Thoracic aorta (tissue), 2 donors: Measurements from ENCODE around the gene CCR3. TPM values are rescaled to one million over a fixed set of nuclear protein-coding genes. Genes with fewer than 3 reads are reported as not detected.

Source experiments
- ATAC-seq: fragments of 150-250 bp; one replicate; pipeline ENCODE4 v1.8.0; 2017; ENCODE audit warnings: low read depth; ENCODE audit not compliant: insufficient number of reproducible peaks, low FRiP score
- DNase-seq: peaks from one replicate; pipeline ENCODE4 v3.0.0-alpha.2; 2020; ENCODE audit warnings: low spot score
- H3K27ac ChIP-seq, 2 donors: fragments of 200-600 bp; sonication (generic); 1 replicate in 1 of 2; 2 replicates in 1 of 2; pipeline ENCODE4 v1.5.1; 2016; ENCODE audit warnings: mild to moderate bottlenecking in 2 of 2, moderate library complexity in 2 of 2
- H3K27me3 ChIP-seq: fragments of 200-600 bp; sonication (generic); replicated peaks from 2 replicates; pipeline ENCODE4 v1.6.0; 2016; ENCODE audit warnings: mild to moderate bottlenecking; ENCODE audit not compliant: insufficient read depth
- H3K36me3 ChIP-seq: fragments of 200-600 bp; sonication (generic); one replicate; pipeline ENCODE4 v1.5.1; 2016
- H3K4me1 ChIP-seq, 2 donors: fragments of 200-600 bp; sonication (generic); 1 replicate in 1 of 2; 2 replicates in 1 of 2; pipeline versions ENCODE4 v1.5.1 to v1.6.0; 2016; ENCODE audit warnings: low read depth in 2 of 2, mild to moderate bottlenecking in 1 of 2; ENCODE audit not compliant: control insufficient read depth in 1 of 2
- H3K4me3 ChIP-seq: fragments of 200-600 bp; sonication (generic); 2 replicates; pipeline ENCODE4 v1.5.1; 2016; ENCODE audit warnings: mild to moderate bottlenecking
- H3K9me3 ChIP-seq: fragments of 200-600 bp; sonication (generic); 2 replicates; pipeline ENCODE4 v1.5.1; 2016
- total RNA-seq, 2 donors: library from RNA; depleted of rRNA; stranded (reverse); fragments of >200 nt; gene quantifications; one replicate each; pipeline versions ENCODE4 v1.1.0 to v1.2.3, GENCODE V29; 2016
- TF ChIP-seq, protein P1 (sequence below): fragments of 200-600 bp; sonication (generic); IDR thresholded peaks from one replicate; pipeline ENCODE4 v1.5.1; 2019; ENCODE audit warnings: antibody characterized with exemption

The CCR3 gene
- total RNA-seq, 2 donors from 2014 or later, result not detected

DNA sequence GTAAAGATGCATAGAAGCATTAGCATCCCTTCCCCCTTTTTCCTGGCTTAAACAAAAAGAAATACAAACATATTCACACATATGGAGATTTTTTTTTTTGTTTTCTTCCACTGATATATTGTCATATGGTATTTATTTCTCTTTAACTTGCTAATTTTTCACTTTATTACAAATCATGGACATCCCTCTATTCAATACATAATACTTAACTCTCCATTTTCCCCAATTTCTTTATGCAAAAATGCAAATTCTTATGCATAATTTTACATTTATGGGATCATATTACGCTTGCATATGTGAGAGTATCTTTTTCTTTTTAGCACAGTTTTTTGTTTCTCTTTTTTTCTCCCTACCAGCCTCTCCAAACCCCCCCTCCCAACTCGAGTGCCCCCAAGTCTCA, 48.8 kb downstream of the CCR3 start:
- H3K27ac ChIP-seq, result no peak overlapping the region
- H3K27me3 ChIP-seq, result no peaks in the 10 kb centered on the region
- H3K4me3 ChIP-seq, result no peak overlapping the region
- TF ChIP-seq, protein P1, sequence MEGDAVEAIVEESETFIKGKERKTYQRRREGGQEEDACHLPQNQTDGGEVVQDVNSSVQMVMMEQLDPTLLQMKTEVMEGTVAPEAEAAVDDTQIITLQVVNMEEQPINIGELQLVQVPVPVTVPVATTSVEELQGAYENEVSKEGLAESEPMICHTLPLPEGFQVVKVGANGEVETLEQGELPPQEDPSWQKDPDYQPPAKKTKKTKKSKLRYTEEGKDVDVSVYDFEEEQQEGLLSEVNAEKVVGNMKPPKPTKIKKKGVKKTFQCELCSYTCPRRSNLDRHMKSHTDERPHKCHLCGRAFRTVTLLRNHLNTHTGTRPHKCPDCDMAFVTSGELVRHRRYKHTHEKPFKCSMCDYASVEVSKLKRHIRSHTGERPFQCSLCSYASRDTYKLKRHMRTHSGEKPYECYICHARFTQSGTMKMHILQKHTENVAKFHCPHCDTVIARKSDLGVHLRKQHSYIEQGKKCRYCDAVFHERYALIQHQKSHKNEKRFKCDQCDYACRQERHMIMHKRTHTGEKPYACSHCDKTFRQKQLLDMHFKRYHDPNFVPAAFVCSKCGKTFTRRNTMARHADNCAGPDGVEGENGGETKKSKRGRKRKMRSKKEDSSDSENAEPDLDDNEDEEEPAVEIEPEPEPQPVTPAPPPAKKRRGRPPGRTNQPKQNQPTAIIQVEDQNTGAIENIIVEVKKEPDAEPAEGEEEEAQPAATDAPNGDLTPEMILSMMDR, result no peak
- ATAC-seq (no peak), DNase-seq (no peak)
- no peaks in the 10 kb centered on the region for H3K9me3 ChIP-seq
- H3K4me1 ChIP-seq, result no peaks in the 10 kb centered on the region
- H3K36me3 ChIP-seq, result no peaks in the 10 kb centered on the region

DNA sequence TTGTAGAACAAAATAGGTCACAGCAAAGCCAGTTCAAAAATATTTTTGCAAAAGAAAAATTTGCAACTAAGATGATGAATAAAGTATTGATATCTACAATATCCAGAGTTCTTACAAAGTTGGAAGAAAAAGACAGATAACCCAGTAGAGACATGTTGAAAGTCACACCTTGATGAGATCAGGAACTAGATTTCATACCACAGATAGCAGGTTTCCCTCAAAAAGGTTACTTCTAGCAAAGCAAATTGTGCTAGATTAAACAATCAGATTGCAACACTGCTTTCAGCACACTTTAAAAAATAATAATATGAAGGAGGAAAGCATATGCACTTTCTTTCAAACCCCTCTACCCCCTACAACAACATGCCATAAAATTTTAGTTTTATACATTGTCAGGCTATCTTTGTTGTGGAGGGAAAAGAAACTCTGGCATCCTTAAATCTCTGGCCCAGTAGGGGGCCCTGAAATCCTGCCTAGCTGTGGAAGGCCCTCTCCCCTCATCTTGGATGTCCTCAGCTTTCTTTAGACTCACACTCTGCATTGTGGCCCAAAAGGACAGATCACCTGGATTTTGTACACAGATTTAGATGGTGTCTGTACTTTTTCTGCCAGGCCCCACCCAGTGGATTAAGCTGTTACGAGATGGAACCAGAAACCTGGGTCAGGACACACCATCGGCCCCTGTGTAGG, 50.9 kb downstream of the CCR3 start:
- Histone ChIP-seq H3K27me3 (no peaks in the 10 kb centered on the region), H3K4me1 (no peaks in the 10 kb centered on the region), H3K36me3 (no peaks in the 10 kb centered on the region), H3K27ac (no peak overlapping the region), H3K4me3 (no peak overlapping the region), H3K9me3 (no peaks in the 10 kb centered on the region)
- DNase-seq (no peak), ATAC-seq (no peak)
- TF ChIP-seq, protein P1, result no peak

GRCh38 chr3:46293991-46294833, 52.0 kb downstream of the CCR3 start:
- Histone ChIP-seq H3K9me3 (no peaks in the 10 kb centered on the region), H3K36me3 (no peaks in the 10 kb centered on the region), H3K4me3 (no peak overlapping the region), H3K27me3 (no peaks in the 10 kb centered on the region), H3K27ac (no peak overlapping the region), H3K4me1 (no peaks in the 10 kb centered on the region)
- TF ChIP-seq, protein P1, result no peak
- DNase-seq (no peak), ATAC-seq (no peak)

GRCh38 chr3:46296826-46297225, 54.6 kb downstream of the CCR3 start:
- Histone ChIP-seq H3K9me3 (no peaks in the 10 kb centered on the region), H3K36me3 (no peaks in the 10 kb centered on the region), H3K4me1 (peaks cover 0 to 4% of the 10 kb centered on the region in 2 donors), H3K4me3 (no peak overlapping the region), H3K27me3 (no peaks in the 10 kb centered on the region), H3K27ac (no peak overlapping the region)
- TF ChIP-seq, protein P1, result no peak
- ATAC-seq, result no peak
- no peak for DNase-seq

- Histone ChIP-seq H3K4me1 (peaks cover 0 to 4% of the 10 kb centered on the region in 2 donors), H3K9me3 (no peaks in the 10 kb centered on the region), H3K27me3 (no peaks in the 10 kb centered on the region), H3K36me3 (no peaks in the 10 kb centered on the region), H3K27ac (no peak overlapping the region), H3K4me3 (no peak overlapping the region)
- ATAC-seq, result no peak
- DNase-seq, result no peak
- TF ChIP-seq, protein P1, result no peak
Measured at GRCh38 chr3:46297658-46298423, 55.6 kb downstream of the CCR3 start.
